Limb (tissue), 2 donors: ENCODE measurements around the gene PIEZO2.

Source experiments
- DNase-seq, 2 donors: peaks; one replicate each; pipeline ENCODE4 v3.0.0-alpha.2; 2016; ENCODE audit errors: extremely low spot score in 2 of 2

PIEZO2 gene

GRCh38 chr18:11113937-11114336, 35.4 kb downstream of the PIEZO2 start:
- no peak for DNase-seq

GRCh38 chr18:11113046-11113548, 36.3 kb downstream of the PIEZO2 start:
- no peak for DNase-seq

DNA sequence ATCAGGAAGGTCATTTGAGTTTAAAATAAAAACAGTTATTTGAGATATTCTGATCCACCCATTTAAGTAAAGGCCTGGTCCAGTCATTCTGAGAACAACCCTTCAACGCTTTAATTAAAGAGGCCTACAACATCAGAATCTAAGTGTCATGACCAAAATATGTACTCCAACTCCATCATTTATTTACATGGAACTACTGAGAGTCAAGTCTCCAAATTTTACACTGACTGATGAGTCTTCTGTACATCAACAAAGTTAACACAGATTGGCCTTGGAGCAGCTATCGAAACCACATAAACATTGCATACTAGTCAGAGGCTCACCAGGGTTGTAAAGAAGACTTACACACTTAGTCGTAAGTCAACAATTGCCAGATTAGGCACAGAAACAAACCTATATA, 37.1 kb downstream of the PIEZO2 start:
- no peak for DNase-seq

DNA sequence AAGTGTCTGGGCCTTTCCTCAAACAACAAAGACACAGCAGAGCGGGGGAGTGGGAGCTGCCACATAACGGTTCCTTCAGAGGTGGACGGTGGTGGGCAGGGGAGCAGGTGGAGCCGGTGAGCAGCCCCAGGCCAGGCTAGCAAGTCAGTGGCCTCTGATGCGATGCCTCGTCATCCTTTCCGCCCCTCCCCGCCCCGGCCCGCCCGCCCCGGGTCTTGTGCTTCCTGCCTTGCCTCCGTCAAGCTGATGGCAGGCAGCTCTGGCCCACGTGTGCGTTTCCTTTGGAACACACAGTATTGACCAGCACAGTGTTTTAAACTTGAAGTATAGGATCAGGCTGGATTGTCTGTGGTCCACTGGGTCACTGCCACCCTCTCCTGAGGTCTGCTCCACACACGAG, 38.9 kb downstream of the PIEZO2 start:
- no peak for DNase-seq

GRCh38 chr18:11108947-11109346, 40.4 kb downstream of the PIEZO2 start:
- no peak for DNase-seq

DNA sequence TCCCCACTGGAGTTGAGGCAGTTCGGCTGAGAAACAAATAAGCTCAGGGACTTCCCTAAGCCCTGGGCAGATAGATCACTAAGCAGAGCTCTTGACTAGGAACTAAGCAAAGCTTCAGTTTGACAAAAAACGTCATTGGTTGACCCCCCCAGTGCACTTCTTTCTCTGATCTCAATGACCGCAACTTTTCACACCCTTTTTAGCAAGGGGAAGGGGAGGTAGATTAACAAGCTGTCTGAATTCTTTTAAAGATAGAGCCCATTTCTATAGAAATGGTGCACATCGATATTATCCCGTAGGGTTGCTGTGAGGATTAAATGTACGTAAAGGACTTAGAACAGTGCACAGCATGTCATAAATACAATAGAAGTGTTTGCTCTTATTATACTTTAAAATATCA, 42.5 kb downstream of the PIEZO2 start:
- no peak for DNase-seq

DNA sequence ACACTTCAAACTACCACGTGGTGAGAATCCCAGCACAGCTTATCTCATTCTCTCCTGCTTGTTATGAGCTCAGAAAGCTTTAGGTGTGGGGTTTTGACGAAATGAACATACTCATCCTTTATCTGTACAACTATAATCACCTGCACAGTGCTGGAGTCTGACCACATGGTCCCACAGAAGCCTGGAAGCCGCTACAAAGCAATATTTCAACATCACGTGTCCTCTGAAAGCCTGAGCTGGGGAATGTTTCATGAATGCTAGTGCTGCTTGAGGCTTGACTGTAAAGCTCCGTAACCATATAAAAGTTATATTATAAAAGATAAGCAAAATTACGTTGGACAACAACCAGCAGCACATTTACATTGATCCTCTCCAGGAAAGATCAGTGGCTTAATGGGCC, 43.9 kb downstream of the PIEZO2 start:
- no peak for DNase-seq

DNA sequence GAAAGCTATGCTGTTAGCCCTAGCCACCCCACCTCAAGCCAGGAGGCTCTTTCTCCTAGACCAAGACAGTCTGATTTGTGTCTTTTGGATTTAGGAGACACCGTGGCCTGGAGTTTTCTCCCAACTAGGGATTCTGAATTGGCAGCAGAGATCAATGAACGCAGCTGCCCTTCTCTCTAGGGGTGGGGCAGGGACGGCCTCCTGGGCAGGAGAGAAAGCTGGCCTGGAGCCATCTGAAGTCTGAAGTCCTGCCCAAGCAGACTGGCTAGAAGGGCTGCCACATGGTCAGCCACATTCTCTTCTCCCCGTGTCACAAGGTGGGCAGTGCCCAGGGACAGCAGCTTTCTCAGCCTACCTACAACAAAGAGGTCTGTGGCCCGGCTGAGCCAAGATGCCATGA, 45.1 kb downstream of the PIEZO2 start:
- DNase-seq = no peak

- DNase-seq = no peak
Measured at GRCh38 chr18:11096839-11097750, 52.3 kb downstream of the PIEZO2 start.

- DNase-seq = no peak
Measured at GRCh38 chr18:11096411-11096810, 53.0 kb downstream of the PIEZO2 start.

GRCh38 chr18:11095674-11096293, 53.6 kb downstream of the PIEZO2 start:
- no peak for DNase-seq

GRCh38 chr18:11095211-11095610, 54.2 kb downstream of the PIEZO2 start:
- no peak for DNase-seq

DNA sequence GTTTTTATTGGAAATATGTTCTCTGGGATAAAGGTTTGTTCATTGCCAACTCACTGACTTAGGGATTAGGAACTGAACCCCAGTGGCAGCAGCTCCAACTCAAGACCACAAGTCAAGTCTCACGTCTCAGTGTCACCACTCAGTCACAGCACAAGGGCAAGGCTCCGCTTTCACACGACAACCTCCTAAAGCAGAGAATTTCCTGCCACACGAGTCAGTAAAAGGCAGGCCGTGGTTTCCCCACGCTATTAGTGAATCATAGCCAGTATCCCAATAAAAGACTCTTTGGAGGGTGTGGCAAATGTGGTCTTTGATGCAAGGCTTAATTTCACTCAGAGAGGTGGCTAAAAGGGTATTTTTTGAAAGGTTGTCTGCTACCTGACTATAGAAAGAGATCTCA, 57.6 kb downstream of the PIEZO2 start:
- no peak for DNase-seq

DNA sequence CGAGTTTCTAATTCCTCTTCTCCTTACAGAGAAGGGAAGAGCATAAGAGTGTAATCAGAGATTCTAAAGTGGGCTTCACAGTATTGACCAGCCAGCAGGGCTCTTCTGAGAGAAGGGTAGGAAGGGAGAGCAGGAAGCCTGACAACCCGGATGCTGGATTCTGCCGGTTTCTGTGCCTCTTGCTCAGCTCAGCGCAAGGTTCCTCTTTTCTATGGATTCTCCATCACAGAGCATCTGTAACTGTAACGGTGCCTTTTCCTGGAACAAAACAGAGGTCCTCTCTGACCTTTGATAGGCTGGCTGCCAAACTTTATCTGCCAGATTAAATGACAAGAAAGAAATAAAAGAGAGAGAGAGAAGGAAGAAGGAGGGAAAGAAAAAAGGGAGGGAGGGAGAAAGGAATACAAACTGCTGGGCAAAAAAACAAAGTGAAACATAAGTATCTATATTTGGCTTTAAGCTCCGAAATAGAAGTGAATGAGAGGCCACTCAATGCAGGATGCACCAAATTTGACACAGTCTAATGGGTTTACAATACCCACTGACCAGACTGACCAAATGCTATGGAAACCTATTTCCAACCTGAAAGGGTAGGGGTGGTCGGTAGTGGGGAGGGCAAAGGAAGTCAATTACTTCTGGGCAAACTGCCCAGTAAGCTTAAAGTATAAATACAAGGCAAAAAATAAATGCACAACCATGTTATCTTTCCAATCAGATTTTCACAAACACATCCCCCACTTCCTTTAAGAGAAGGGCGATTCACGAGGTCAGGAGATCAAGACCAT, 59.2 kb downstream of the PIEZO2 start:
- DNase-seq = no peak

DNA sequence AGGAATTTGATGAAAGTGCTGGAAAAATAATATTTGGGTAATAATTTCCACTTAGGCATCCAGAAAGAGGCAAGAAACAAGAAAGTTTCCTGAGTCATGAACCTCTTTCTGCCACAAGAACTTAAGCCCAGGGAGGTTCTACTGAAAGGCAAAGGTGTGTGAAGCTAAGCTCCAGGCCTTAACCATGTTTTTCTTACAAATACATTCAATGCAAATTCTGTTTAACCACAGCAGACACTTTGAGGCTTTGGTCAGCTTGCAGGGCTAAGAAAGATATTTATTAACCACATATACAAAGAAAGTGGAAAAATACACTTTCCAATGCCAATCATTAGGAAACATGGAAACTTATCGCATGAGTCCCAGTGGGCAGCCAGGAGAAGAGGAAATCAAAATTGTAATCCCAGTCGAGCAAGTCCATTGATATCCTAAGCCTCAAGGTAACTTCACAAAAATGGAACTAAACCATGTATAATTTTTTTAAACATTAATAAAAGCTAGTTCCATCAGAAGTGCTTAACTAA, 68.3 kb downstream of the PIEZO2 start:
- no peak for DNase-seq

DNA sequence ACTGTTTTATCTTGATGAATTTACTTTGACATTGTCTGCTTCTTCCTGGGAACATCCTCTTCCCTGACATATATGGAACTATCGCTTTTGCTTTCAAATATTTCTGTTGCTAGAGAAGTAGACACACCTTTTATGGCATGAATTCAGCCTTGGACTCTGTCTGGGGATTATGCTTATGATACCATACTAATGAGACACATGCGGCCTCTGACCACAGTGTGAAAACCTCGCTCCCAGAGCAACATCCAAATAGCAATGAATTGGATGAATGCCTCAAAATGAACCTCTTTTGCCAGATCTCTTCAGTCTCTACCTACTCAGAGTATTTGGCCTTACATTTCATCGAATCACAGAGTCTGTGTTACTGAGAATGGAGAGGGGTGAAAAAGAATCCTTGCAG, 70.9 kb downstream of the PIEZO2 start:
- DNase-seq = no peak

GRCh38 chr18:11077548-11078187, 71.7 kb downstream of the PIEZO2 start:
- no peak for DNase-seq

DNA sequence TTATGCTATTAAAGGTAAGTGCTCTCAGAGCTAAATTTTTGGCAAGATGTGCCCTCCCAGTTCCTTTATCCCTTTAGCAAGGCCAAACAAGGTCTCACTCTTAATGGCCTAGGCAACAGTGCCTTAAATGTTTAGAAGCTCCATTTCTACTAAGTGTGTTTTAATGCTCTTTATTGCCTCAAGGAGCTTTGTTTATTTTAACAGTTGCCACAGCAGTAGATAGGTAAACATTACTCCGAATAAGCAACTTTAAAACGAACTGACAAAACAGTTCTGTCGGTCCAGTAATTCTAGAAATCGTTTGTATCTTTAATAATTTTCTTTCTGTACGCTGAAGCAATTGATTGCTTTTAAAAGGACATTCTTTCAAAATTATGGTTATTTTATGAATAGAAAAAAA, 74.5 kb downstream of the PIEZO2 start:
- DNase-seq = no peak

DNA sequence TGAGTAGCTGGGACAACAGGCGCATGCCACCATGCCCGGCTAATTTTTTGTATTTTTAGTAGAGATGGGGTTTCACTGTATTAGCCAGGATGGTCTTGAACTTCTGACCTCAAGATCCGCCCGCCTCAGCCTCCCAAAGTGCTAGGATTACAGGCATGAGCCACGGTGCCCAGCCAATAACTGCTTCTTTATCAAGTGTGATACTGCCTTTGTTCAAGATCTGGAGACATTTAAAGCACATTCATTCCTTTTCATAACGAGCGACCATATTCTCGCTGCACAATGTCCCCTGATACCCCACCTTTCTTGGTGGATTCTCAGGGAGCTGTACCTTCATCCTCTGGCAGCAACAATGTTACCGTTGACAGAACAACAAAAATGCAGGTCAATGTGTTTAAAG, 75.4 kb downstream of the PIEZO2 start:
- no peak for DNase-seq

DNA sequence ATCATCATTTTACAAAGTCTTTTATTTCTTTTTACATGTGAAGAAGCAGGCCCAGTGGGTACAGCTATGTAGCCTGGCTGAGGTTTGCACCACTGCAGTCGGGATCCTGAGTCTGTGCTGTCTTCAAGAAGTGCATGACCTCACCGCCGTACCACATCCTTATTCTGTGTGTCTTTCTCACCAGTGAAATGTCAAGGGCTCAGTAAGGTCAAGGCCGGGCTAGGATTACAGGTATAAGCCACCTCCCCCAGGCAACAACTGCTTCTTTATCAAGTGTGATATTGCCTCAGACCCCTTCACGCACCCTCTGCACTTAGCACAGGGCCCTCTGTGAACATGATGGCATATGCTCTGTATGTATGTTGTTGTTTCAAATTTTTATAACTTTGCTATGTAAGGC, 76.7 kb downstream of the PIEZO2 start:
- no peak for DNase-seq

DNA sequence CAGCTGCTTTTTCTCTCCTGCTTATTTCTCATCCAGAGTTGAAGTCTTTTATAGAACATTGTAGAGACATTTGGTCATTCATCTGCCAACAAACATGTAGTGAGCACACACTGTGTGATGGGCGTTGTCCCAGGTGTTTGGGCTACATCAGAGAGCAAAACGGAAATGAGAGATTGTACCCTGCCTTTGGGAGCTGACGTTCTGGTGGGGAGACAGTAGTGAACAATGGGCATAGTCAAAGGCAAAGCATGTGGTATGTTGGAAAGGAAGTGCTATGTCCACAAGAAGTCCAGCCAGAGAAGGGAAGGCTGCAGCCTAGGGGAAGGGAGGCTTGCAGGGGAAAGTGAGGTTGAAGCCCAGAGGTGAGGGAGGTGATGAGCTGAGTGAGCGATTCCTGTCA, 78.1 kb downstream of the PIEZO2 start:
- DNase-seq = no peak
